AG04449 (cell line): ENCODE results near the gene TRH.

ENCODE experiments used
- CTCF ChIA-PET: fragments of 350-600 bp; formaldehyde crosslinking; extraction: SDS; loops from one replicate; lab custom pipeline; 2021; ENCODE audit warnings: antibody characterized with exemption; lab: Yijun Ruan, JAX
- POLR2A ChIA-PET: fragments of 400-600, 350-600 bp; formaldehyde crosslinking; extraction: SDS; loops from one replicate; lab custom pipeline; 2020; ENCODE audit warnings: antibody characterized with exemption, inconsistent platforms; lab: Yijun Ruan, JAX
- DNase-seq: peaks from one replicate; pipeline ENCODE4 v3.0.0-alpha.2; 2010; ENCODE audit warnings: low read depth, low spot score
- H3K4me3 ChIP-seq: 2 replicates; pipeline ENCODE4 v1.5.1; 2011; ENCODE audit warnings: low read depth, mild to moderate bottlenecking, control low read depth, low read length
- CTCF ChIP-seq: IDR thresholded peaks from one replicate; pipeline ENCODE4 v1.5.1; 2011; ENCODE audit warnings: mild to moderate bottlenecking, moderate library complexity, low read length, control low read depth, inconsistent platforms; ENCODE audit not compliant: insufficient read depth; ENCODE audit errors: missing control alignments

The TRH gene

DNA sequence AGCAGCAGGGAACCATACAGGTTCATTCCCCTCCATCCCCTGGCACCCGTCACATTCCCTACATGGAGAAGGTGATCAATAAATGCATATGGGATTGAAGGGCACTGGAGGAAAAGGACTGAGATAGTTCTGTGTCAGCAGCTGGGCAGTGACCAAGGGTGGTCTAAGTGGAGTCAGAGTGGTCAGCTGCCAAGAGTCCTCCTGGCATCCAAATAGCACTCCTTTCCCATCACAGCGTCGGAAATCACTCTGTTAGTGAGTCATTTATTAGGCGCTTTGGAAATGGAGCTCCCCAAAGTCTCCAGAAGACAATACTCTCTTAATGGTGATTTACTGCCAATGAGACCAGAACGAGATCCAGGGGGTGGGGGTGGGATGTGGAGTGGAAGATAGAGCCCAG lies 6.8 kb upstream of the TRH start:
- ChIA-PET POLR2A (no interaction called here), CTCF (interaction anchor here (1.2 to 1.5 kb wide), 2 partner anchors 9 to 35 kb away, joined by 3 to 4 read pairs; no protein-coding TSS in a partner anchor)
- H3K4me3 ChIP-seq = no peak overlapping the region
- TF ChIP-seq CTCF = no peak
- no peak for DNase-seq

- DNase-seq = no peak
- H3K4me3 ChIP-seq = no peak overlapping the region
- no peak for TF ChIP-seq CTCF
- CTCF ChIA-PET = no interaction called here
- POLR2A ChIA-PET = no interaction called here
Observed at GRCh38 chr3:129971351-129972052, 3.0 kb upstream of the TRH start.

- no peak for TF ChIP-seq CTCF
- POLR2A ChIA-PET = no interaction called here
- no peak for DNase-seq
- no peak overlapping the region for H3K4me3 ChIP-seq
- CTCF ChIA-PET = no interaction called here
Observed at GRCh38 chr3:129972301-129972700, 2.2 kb upstream of the TRH start.

GRCh38 chr3:129973853-129974563 lies 512 bp upstream of the TRH start:
- ChIA-PET POLR2A (no interaction called here), CTCF (interaction anchor here (1.0 to 1.6 kb wide), 2 partner anchors 18 to 32 kb away, joined by 3 to 4 read pairs; no protein-coding TSS in a partner anchor)
- DNase-seq = no peak
- H3K4me3 ChIP-seq = no peak overlapping the region
- no peak for TF ChIP-seq CTCF

GRCh38 chr3:129974833-129975704 lies 549 bp downstream of the TRH start:
- POLR2A ChIA-PET = no interaction called here
- H3K4me3 ChIP-seq = no peak overlapping the region
- CTCF ChIA-PET = interaction anchor here (1.0 kb wide), 1 partner anchor 33 kb away, joined by 3 read pairs; no protein-coding TSS in a partner anchor
- DNase-seq = no peak
- no peak for TF ChIP-seq CTCF
